HepG2 (cell line): ENCODE results near the gene GSTP1. TPM values are rescaled to one million over a fixed set of nuclear protein-coding genes. Genes with fewer than 3 reads are reported as not detected.

Experiments used
- ATAC-seq: fragments of 200-7000 bp; cut with Tn5 transposase; 3 replicates; pipeline ENCODE4 v1.9.1; 2020; ENCODE audit warnings: mild to moderate bottlenecking, moderate library complexity
- BruUV-seq: library from RNA; stranded (reverse); fragments of 400-500 nt; replicated peaks from 2 replicates; lab custom pipeline; 2021; lab: Mats Ljungman, UMichigan
- CTCF ChIA-PET: fragments of 300-600 bp; formaldehyde crosslinking; extraction: SDS; loops from one replicate; lab custom pipeline; 2021; ENCODE audit warnings: low total read pairs, inconsistent platforms, low intra/inter-chr PET ratio; lab: Yijun Ruan, JAX
- POLR2A ChIA-PET: fragments of 350-600 bp; sonication (Branson Sonifier 250); formaldehyde crosslinking; loops from one replicate; lab custom pipeline; 2020; ENCODE audit warnings: antibody characterized with exemption, inconsistent platforms; lab: Yijun Ruan, JAX
- DNase-seq: peaks from one replicate; pipeline ENCODE4 v3.0.0-alpha.2; 2015; ENCODE audit warnings: low spot score
- FAIRE-seq: peaks from 3 replicates; lab custom pipeline; 2011; peaks lifted over from hg19 to GRCh38; lab: Jason Lieb, UNC
- H2AFZ ChIP-seq: one replicate; pipeline ENCODE4 v1.6.1; 2011; ENCODE audit warnings: low read length, inconsistent platforms
- H3K27ac ChIP-seq: fragments of 300-600 bp; 3 replicates; pipeline ENCODE4 v1.8.0; 2011; ENCODE audit warnings: mixed run types, mild to moderate bottlenecking, mixed read lengths, low read length, inconsistent platforms; ENCODE audit not compliant: insufficient read depth; ENCODE audit errors: extremely low read length
- H3K27me3 ChIP-seq, 2 experiments: fragments of 200-600 bp in 1 of 2; 2 replicates in 1 of 2; 3 replicates in 1 of 2; pipeline versions ENCODE4 v1.6.0 to v1.8.0; 2011; ENCODE audit warnings: low read length in 2 of 2, mild to moderate bottlenecking in 2 of 2, moderate library complexity in 2 of 2, inconsistent platforms in 1 of 2; ENCODE audit not compliant: insufficient read depth in 2 of 2, control insufficient read depth in 1 of 2
- H3K36me3 ChIP-seq, 2 experiments: fragments of 200-600 bp in 1 of 2; replicated peaks in 1 of 2; 2 replicates in 1 of 2; 3 replicates in 1 of 2; pipeline versions ENCODE4 v1.5.1 to v1.8.0; 2011; ENCODE audit warnings: low read length in 2 of 2, inconsistent platforms in 1 of 2; ENCODE audit not compliant: insufficient read depth in 2 of 2, control insufficient read depth in 1 of 2
- H3K4me1 ChIP-seq: 2 replicates; pipeline ENCODE4 v1.5.1; 2012; ENCODE audit warnings: low read length, inconsistent platforms; ENCODE audit not compliant: insufficient read depth
- H3K4me2 ChIP-seq: 2 replicates; pipeline ENCODE4 v1.6.0; 2011; ENCODE audit warnings: low read depth, low read length, inconsistent platforms
- H3K4me3 ChIP-seq, 3 experiments: fragments of 200-600 bp in 1 of 3; sonication (generic), shearing (Covaris generic) in 1 of 3; replicated peaks in 1 of 3; 2 replicates each; pipeline ENCODE4 v1.5.1; 2011 to 2016; ENCODE audit warnings: low read length in 3 of 3, inconsistent platforms in 2 of 3, low read depth in 2 of 3, mild to moderate bottlenecking in 2 of 3, control low read depth in 1 of 3, mixed read lengths in 1 of 3; ENCODE audit not compliant: insufficient read depth in 1 of 3
- H3K79me2 ChIP-seq: one replicate; pipeline ENCODE4 v1.6.1; 2011; ENCODE audit warnings: low read length, inconsistent platforms; ENCODE audit not compliant: insufficient read depth
- H3K9ac ChIP-seq: 2 replicates; pipeline ENCODE4 v1.6.0; 2011; ENCODE audit warnings: mild to moderate bottlenecking, low read depth, low read length, inconsistent platforms; ENCODE audit not compliant: insufficient read depth
- H3K9me3 ChIP-seq: 2 replicates; pipeline ENCODE4 v1.5.1; 2012; ENCODE audit warnings: mild to moderate bottlenecking, low read length
- H4K20me1 ChIP-seq: 2 replicates; pipeline ENCODE4 v1.6.0; 2011; ENCODE audit warnings: inconsistent platforms, mild to moderate bottlenecking, low read length, moderate library complexity; ENCODE audit not compliant: insufficient read depth
- DZIP1 ChIP-seq: sonication (generic); formaldehyde crosslinking; IDR thresholded peaks from 2 replicates; pipeline ENCODE4 v1.5.0; 2020; ENCODE audit warnings: mild to moderate bottlenecking, missing genetic modification reagents
- FOXA1 ChIP-seq, 2 experiments: fragments of 450-650 bp in 1 of 2; sonication (generic) in 1 of 2; formaldehyde crosslinking in 1 of 2; IDR thresholded peaks; 2 replicates each; pipeline versions ENCODE4 v1.4.0 to v1.6.1; 2016 to 2020; ENCODE audit warnings: missing genetic modification reagents in 1 of 2
- MATR3 ChIP-seq: sonication (generic); formaldehyde crosslinking; IDR thresholded peaks from 2 replicates; pipeline ENCODE4 v1.4.0; 2020; ENCODE audit warnings: missing genetic modification reagents
- MED13 ChIP-seq: sonication (generic); formaldehyde crosslinking; IDR thresholded peaks from 2 replicates; pipeline ENCODE4 v1.5.0; 2020; ENCODE audit warnings: missing genetic modification reagents
- NFYB ChIP-seq: sonication (generic); formaldehyde crosslinking; IDR thresholded peaks from 2 replicates; pipeline ENCODE4 v1.4.0; 2020; ENCODE audit warnings: missing genetic modification reagents
- NFYC ChIP-seq: IDR thresholded peaks from 2 replicates; pipeline ENCODE4 v1.6.1; 2016; ENCODE audit warnings: missing genetic modification reagents, missing compliant biosample characterization
- PRDM10 ChIP-seq: sonication (generic); formaldehyde crosslinking; IDR thresholded peaks from 2 replicates; pipeline ENCODE4 v1.4.0; 2020; ENCODE audit warnings: low read depth, missing genetic modification reagents
- SETDB1 ChIP-seq: sonication (generic); formaldehyde crosslinking; IDR thresholded peaks from 2 replicates; pipeline ENCODE4 v1.5.1; 2020; ENCODE audit warnings: missing genetic modification reagents, mild to moderate bottlenecking, borderline replicate concordance
- SMARCE1 ChIP-seq: fragments of 450-650 bp; IDR thresholded peaks from 2 replicates; pipeline ENCODE4 v1.6.1; 2017; ENCODE audit warnings: borderline replicate concordance
- SRSF9 ChIP-seq: fragments of 200-400 bp; formaldehyde crosslinking; IDR thresholded peaks from 2 replicates; pipeline ENCODE4 v1.6.1; 2018; ENCODE audit warnings: borderline replicate concordance, mild to moderate bottlenecking, low read depth, low read length; ENCODE audit not compliant: insufficient read depth, poor library complexity, severe bottlenecking
- ZBTB20 ChIP-seq: sonication (generic); formaldehyde crosslinking; IDR thresholded peaks from 2 replicates; pipeline ENCODE4 v1.8.1; 2023; ENCODE audit warnings: missing genetic modification reagents, low read depth, mild to moderate bottlenecking, borderline replicate concordance
- ZNF232 ChIP-seq: sonication (generic); formaldehyde crosslinking; IDR thresholded peaks from 2 replicates; pipeline ENCODE4 v1.4.0; 2020; ENCODE audit warnings: missing genetic modification reagents, borderline replicate concordance
- ZNF281 ChIP-seq: sonication (generic); formaldehyde crosslinking; IDR thresholded peaks from 2 replicates; pipeline ENCODE4 v1.4.0; 2020; ENCODE audit warnings: missing genetic modification reagents, borderline replicate concordance
- ZNF326 ChIP-seq: sonication (generic); formaldehyde crosslinking; IDR thresholded peaks from 2 replicates; pipeline ENCODE4 v1.4.0; 2020; ENCODE audit warnings: missing genetic modification reagents, borderline replicate concordance
- ZNF367 ChIP-seq: sonication (generic); formaldehyde crosslinking; IDR thresholded peaks from 2 replicates; pipeline ENCODE4 v1.4.0; 2020; ENCODE audit warnings: missing genetic modification reagents, borderline replicate concordance
- whole genome bisulfite sequencing: methylation state at CpG from one replicate; pipeline ENCODE4 v1.1.6; 2017; ENCODE audit warnings: low lambda C conversion rate; 5-methylcytosine and 5-hydroxymethylcytosine counted together
- in situ Hi-C: cut with HindIII; loops from 2 replicates; pipeline ENCODE4 v1.10.0; 2017; ENCODE audit warnings: low pct_unique_long_range_greater_than_20kb; ENCODE audit not compliant: extremely low pct_ligation_motif_present
- intact Hi-C: fragments of 100-400 bp; cut with micrococcal nuclease; formaldehyde crosslinking; loops from one replicate; pipeline ENCODE4 v1.10.0; 2022; ENCODE audit not compliant: unreplicated experiment
- polyA plus RNA-seq, 8 experiments: library from polyadenylated mRNA; depleted of rRNA in 3 of 8; stranded (reverse) in 7 of 8; unstranded in 1 of 8; fragments of >200 nt; fragmentation: Illumina TruSeq in 4 of 8; extraction: Trizol in 4 of 8; gene quantifications; 2 replicates each; pipeline versions ENCODE4 v1.2.1 to v1.2.3, GENCODE V29; 2011 to 2016; ENCODE audit warnings: low read depth in 4 of 8, missing spikeins in 1 of 8, mixed read lengths in 1 of 8; ENCODE audit not compliant: insufficient read depth in 1 of 8
- total RNA-seq, 5 experiments: library from RNA; depleted of rRNA; stranded (reverse); fragments of >200 nt; fragmentation: Illumina TruSeq; extraction: Trizol; gene quantifications; 2 replicates each; pipeline ENCODE4 v1.2.3, GENCODE V29; 2016; ENCODE audit warnings: low read depth in 1 of 5

Gene GSTP1
- total and polyA plus RNA-seq, 2 of the 13 experiments (the other 11 are each of a cell fraction or from before 2014, with no cell fraction given), result not detected

- H3K4me3 ChIP-seq, result no peak overlapping the region
- intact Hi-C loops, result no loop called here
- no peak overlapping the region for H2AFZ ChIP-seq
- no peak overlapping the region for H3K4me2 ChIP-seq
- DNase-seq (peak; percentile 25), ATAC-seq (peak; percentile 23), FAIRE-seq (no peak)
- TF ChIP-seq ZNF281 (CRISPR knock-in tag) (no peak), FOXA1 (IDR thresholded peaks at IDR 0.05) (no peak), FOXA1 (CRISPR knock-in tag; IDR thresholded peaks at IDR 0.05) (no peak), MATR3 (CRISPR knock-in tag) (no peak), ZNF326 (CRISPR knock-in tag) (no peak), PRDM10 (no peak), SMARCE1 (no peak), SRSF9 (no peak), ZBTB20 (CRISPR knock-in tag) (no peak), NFYB (CRISPR knock-in tag) (peak; percentile 54), ZNF367 (CRISPR knock-in tag) (no peak), DZIP1 (CRISPR knock-in tag) (no peak), NFYC (CRISPR knock-in tag) (peak; percentile 62), ZNF232 (CRISPR knock-in tag) (no peak), MED13 (CRISPR knock-in tag) (no peak), SETDB1 (no peak)
- in situ Hi-C loops, result no loop called here
- H3K27me3 ChIP-seq, result no peaks in the 10 kb centered on the region
- no TSS peak for BruUV-seq
- no peaks in the 10 kb centered on the region for H3K36me3 ChIP-seq
- no peaks in the 10 kb centered on the region for H3K79me2 ChIP-seq
- no peak overlapping the region for H3K27ac ChIP-seq
- CTCF ChIA-PET, result no interaction called here
- WGBS, result 22% methylated on average over 3 of the region's 4 CpGs
- peaks cover 30% of the 10 kb centered on the region for H3K4me1 ChIP-seq
- no peaks in the 10 kb centered on the region for H4K20me1 ChIP-seq
- peaks cover 10% of the 10 kb centered on the region for H3K9me3 ChIP-seq
- POLR2A ChIA-PET, result no interaction called here
- no peak overlapping the region for H3K9ac ChIP-seq
Measured at GRCh38 chr11:67539550-67539949, 44.1 kb upstream of the GSTP1 start.
